SHP77 (cell line): ENCODE data around the gene DUSP18.
A peak's percentile ranks its signal among the peaks of the same experiment; 100 is the strongest.
"Not testable (repeated sequence)": the region's sequence is repeated elsewhere in the genome, so short reads cannot be mapped to it uniquely, and the experiment has no call there.

Experiments
- DNase-seq, 2 experiments: peaks; one replicate each; lab custom pipeline; 2025; lab: John Stamatoyannopoulos, UW

DUSP18 gene

DNA sequence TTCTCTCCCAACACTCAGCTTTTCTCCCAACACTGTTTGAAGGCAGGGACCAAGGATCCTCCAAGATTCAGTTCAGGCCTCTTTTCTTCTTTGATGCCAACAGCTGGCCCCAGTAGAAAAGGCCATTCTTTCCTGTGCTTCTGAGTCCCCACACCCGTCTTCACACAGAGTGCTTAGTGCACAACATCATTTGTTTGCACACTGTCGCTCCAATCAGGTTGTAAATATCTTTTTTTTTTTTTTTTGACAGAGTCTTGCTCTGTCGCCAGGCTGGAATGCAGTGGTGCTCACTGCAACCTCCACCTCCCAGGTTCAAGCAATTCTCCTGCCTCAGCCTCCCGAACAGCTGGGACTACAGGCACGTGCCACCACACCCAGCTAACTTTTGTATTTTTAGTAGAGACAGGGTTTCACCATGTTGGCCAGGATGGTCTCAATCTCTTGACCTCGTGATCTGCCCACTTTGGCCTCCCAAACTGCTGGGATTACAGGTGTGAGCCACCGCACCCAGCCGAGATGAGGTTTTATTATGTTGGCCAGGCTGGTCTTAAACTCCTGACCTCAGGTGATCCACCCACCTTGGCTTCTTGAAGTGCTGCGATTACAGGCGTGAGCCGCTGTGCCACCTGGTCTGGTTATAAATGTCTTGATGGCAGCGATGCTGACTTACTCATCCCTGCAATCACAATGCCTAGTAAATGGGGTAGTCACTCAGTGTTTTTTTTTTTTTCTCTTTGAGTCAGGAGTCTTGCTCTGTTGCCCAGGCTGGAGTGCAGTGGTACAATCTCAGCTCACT lies 12.4 kb upstream of the DUSP18 start:
- not testable (repeated sequence) for DNase-seq

DNA sequence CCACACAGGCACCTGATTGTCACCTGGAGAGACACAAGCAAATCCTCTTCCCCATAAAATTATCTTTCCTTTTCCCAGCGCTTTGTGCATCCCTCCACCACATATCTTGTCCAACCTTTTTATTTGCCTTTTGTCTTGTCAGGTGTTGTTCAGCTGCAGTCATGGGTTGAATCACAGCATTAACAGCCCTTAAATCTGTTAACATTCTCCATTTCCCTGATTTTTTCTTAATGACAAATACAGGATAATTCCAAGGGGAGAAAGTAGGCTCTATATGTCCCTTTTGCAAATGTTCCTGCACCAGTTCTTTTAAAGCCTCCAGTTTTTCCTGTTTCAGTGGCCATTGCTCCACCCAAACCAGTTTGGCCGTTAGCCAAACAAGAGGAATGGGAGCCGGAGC lies 8.9 kb upstream of the DUSP18 start:
- not testable (repeated sequence) for DNase-seq

DNA sequence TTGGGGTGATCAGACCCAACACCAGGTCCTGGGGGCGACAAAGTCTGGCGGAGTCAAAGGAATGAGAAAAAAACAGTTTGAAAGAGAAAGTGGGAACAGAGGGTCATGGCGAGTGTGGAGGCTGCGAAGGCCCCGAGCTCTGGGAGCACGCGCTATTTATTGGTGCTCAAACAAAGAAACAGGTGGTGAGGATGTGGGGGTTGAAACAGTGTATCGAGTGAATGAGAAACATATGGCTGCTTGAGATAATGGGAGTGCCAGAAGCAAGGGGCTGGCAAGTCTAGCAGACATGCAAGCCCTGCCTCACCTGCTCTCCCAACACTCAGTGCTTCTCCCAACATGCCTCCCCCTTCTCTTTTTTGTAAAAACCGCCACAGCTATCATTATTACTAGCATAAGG lies 7.8 kb upstream of the DUSP18 start:
- DNase-seq, result peak; percentile 22 to 25

- no peak for DNase-seq
Measured at GRCh38 chr22:30674482-30674881, 6.8 kb upstream of the DUSP18 start.

DNA sequence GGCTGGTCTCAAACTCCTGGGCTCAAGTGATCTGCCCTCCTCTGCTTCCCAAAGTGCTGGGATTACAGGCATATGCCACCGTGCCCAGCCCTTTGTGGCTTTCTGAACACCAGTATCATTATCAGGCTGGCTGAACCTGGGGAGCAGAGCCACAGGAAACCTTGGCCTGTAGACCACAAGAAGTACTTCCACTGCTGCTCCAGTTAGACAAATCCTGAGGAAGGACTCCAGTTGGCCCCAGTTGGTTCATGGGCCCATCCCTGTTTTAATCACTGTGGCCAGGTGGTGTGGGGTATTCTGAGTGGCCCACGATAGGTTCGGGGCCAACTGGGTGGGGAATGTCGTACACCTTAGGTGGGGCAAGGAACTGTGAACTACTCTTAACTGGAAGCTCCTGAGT lies 5.5 kb upstream of the DUSP18 start:
- DNase-seq, result no peak

DNA sequence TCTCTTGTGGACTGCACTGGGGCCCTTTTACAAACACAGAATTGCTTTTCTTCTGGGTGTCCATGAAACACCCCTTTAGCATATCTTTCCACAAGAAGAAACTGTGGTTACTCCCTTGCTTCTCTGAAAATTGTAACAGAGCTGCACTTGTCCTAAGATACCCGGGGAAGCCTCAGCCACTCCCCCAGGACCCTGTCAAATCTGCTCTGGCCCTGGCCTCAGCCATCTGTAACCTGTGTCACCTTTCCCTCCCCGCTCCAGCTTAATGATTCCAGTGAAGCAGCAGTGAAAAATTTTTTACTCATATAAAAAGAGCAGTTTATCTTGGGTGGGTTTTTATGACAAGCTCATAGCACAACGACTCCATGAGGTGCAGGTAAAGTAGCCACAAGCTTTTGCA lies 3.4 kb upstream of the DUSP18 start:
- no peak for DNase-seq

GRCh38 chr22:30668386-30668710 lies 673 bp upstream of the DUSP18 start:
- peak in 1 of 2 experiments; percentile 17 for DNase-seq

- no peak for DNase-seq
Measured at GRCh38 chr22:30667107-30667493, 575 bp downstream of the DUSP18 start.

DNA sequence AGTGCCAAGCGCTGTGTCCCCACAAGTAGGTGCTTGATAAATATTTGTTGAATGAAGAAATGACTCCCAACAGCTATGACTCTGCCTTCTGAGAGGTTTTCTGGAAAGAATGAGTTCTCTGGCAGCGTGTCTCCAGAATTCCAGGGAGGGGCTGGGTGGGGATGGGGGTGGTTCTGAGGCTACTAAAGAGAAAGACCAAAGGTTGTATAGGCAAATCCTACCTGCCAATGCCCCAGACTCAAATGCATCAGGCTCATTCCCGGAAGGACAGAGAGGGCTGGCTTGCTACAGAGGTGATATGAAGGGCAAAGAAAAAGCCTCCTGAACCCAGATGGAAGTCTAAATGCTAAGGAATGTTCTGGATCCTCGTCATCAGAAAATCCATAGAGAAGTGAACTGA lies 1.9 kb downstream of the DUSP18 start:
- no peak for DNase-seq

- no peak for DNase-seq
Measured at GRCh38 chr22:30665266-30665665, 2.4 kb downstream of the DUSP18 start.

DNA sequence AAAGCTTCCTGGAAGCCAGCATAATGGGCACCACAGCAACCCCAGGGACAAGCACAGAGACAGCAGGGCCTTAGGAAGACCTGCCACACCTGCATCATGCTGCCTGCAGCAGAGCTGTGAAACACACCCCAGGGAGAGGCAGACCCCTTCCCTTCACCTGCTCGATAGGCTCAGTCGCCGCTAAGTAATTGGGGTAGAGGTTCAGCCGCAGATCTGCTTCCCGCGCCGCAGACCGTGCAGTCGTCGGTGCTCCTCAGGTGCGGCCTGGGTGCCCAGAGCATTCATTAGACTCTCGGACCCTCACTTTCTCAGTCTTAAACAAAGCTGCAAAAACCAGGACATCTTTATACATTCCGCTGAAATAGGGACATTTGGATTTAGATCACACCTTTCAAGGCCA lies 2.9 kb downstream of the DUSP18 start:
- DNase-seq, result no peak

DNA sequence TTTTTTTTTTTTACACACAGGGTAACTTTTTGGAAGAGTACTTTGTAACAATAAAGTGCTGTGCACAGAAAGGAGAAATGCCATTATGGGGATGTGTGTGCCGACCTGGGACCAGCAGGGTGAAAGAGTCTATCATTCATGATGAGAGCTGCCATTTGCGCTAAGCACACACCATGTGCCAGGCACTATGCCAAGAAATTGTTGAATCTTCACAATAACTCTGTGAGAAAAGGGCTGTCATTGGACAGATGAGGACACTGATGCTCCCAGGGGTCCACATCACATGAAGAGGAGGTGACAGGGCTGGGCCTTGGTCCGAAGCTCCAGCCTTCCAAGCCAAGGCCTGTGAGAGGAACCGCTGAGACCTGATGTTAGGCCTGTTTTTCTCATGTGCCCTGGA lies 5.6 kb downstream of the DUSP18 start:
- peak; percentile 19 to 27 for DNase-seq

- no peak for DNase-seq
Measured at GRCh38 chr22:30655532-30655931, 12.1 kb downstream of the DUSP18 start.

- no peak for DNase-seq
Measured at GRCh38 chr22:30654361-30654760, 13.3 kb downstream of the DUSP18 start.

DNA sequence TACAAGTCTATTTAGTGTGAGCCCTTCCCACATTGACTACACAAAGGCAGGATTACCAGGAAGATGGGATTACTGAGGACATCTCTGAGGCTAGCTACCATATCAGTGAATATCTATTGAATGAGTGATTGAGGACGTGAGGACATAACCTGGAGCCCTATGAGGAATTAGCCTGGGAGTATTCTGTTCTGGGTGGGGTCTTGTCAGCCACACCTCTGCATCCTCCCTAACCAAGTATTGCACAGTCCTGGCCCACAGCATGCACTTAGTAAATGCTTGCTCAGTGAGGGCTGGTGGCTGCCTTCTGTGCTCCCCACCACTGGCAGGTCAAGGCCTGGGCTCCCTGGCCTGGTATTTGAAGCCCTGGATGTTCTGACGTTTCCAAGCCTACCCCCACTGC lies 14.8 kb downstream of the DUSP18 start:
- DNase-seq, result no peak

- DNase-seq, result no peak
Measured at GRCh38 chr22:30650508-30651116, 17.1 kb downstream of the DUSP18 start.

DNA sequence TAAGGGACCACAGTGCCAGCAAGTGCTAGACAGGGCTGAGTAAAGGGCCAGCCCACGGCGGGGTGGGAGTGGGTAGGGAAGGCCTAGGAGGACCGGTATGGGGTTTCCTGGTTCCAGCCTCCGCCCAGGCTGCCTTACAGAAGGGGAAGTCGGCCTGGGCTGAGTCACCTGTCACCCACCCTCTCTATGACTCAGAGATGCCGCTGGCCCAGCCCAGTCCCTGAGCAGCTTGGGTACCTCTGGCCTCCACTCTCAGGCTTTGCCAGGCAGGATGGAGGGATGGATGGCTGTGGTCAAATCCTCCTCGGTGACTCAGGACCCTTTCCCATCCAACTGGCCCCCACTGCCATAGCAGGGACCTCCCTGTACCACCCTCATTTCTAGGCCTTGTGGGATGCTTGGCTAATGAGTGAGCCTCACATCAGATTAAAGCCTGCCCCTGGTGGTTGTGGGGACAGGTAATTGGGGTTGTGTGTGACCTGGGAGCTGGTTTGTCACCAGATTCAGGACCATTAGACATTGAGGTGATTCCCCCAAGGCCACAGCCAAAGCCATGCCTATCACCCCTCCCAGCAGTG lies 18.2 kb downstream of the DUSP18 start:
- no peak for DNase-seq

GRCh38 chr22:30648825-30649224 lies 18.9 kb downstream of the DUSP18 start:
- DNase-seq, result no peak

DNA sequence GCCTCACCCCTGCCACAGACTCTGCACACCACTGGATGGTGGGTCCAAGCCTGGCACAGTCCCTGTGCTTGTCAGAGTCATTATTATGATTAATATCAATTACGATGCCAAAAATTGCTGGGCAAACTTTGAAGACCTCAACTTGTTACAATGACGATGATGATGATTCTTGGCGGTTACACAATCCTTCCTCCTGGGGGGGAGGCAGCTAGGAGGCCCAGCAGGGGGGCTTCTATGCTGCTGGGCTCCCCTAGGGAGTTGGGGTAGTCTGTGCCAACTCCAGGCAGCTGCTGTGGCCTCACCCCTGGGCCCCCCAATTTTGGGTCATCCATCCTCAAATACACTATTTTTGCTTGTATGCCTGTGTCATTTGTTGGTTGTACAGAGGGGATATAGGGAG lies 20.1 kb downstream of the DUSP18 start:
- DNase-seq, result no peak

- DNase-seq, result no peak
Measured at GRCh38 chr22:30646518-30647160, 21.0 kb downstream of the DUSP18 start.

GRCh38 chr22:30643055-30643875 lies 24.4 kb downstream of the DUSP18 start:
- DNase-seq, result no peak

- no peak for DNase-seq
Measured at GRCh38 chr22:30640839-30641430, 26.7 kb downstream of the DUSP18 start.
